ENCODE data around the gene RNF151.

GRCh38 chr16:2009164-2009711, 42.6 kb downstream of the RNF151 start:
- TF ChIP-seq EZH2 (IDR thresholded peaks at IDR 0.05) (no peak), POLR2AphosphoS5 (IDR thresholded peaks at IDR 0.05; ENCODE audit: borderline replicate concordance, low read depth, low read length) (no peak), FOXP2 (optimal IDR thresholded peaks at IDR 0.05; ENCODE audit: control extremely low read depth, extremely low read length, insufficient read depth) (no peak)

Measured in SK-N-MC (cell line).